ENCODE measurements around the gene C1orf159.

Gene C1orf159

DNA sequence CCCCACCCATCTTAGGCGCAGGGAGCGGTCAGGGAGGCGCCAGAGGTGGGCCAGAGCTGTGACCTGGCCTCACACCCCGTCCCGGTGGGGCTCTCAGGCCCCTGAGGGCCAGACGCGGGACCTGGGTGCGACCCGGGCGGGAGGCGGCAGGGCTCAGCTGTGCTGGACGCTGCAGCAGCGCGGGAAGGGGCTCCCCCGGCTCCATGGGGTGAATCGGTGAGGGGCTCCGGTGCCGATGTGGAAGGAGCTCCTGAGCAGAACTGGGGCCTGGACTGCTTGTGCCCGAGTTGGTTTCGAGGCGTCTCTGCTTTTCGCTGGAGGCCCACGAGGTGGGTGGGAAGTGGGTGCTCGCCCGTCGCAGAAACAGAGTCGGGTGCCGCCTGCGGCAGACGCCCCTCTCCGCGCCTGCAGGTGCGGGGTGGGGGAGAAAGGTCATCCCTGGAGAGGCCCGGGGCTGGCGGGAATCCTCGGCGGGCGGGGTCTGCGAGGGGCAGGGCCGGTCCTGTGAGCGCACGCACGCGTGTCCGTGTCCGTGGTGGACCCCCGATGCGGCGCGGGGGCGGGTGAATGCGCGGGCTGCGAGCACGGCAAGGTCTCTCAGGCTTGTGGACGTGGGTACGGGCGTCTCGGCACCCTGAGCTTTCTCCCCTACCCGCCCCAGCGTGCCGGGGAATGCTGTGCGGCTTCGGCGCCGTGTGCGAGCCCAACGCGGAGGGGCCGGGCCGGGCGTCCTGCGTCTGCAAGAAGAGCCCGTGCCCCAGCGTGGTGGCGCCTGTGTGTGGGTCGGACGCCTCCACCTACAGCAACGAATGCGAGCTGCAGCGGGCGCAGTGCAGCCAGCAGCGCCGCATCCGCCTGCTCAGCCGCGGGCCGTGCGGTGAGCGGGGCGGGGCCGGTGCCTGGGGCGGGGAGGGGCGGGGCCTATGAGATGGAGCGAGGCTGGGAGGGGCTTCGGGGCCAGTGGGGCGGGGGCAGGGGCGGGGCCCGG lies 75.6 kb downstream of the C1orf159 start:
- DNase-seq (ENCODE audit: low read depth in 2 of 2, low spot score in 1 of 2) = peak; percentile 55 to 61

DNA sequence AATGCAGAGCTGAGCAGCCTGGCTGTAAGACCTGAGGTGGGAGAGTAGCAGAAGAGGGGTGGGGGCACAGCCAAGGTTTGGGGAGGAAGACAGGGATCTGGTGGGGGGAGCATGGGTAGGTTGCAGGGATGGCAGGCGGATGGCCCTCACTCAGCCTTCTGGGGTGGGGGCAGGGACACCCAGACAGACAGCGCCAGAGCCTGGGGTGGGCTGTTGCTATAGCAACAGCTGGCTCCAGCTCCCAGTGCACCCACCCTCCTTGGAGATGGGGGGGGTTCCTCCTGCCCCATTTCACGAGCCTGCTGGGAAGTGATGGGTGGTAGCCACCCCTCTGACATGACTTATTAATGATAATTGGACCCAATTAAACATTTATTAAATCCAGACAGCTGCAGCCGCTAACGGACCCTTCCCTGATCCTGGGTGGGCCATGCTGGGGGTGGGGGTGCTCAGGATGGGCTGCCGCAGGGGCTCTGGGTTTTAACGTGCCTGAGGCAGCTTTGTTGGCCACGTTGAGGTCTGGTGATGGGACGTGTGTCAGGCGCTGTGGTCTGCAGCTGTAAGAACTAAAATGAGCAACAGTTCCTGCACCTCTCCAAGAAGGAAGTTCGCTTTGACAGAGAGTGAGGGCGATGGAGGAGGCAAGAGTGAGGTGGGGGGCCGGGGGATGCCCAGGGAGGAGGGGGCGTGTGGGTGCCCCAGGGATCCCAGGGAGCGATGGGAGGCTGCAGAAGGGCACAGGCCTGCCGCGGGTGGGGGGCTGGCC lies 76.6 kb downstream of the C1orf159 start:
- no peak for DNase-seq (ENCODE audit: low read depth in 2 of 2, low spot score in 1 of 2)

- DNase-seq (ENCODE audit: low read depth in 2 of 2, low spot score in 1 of 2) = no peak
Measured at GRCh38 chr1:1038694-1039093, 77.2 kb downstream of the C1orf159 start.

DNA sequence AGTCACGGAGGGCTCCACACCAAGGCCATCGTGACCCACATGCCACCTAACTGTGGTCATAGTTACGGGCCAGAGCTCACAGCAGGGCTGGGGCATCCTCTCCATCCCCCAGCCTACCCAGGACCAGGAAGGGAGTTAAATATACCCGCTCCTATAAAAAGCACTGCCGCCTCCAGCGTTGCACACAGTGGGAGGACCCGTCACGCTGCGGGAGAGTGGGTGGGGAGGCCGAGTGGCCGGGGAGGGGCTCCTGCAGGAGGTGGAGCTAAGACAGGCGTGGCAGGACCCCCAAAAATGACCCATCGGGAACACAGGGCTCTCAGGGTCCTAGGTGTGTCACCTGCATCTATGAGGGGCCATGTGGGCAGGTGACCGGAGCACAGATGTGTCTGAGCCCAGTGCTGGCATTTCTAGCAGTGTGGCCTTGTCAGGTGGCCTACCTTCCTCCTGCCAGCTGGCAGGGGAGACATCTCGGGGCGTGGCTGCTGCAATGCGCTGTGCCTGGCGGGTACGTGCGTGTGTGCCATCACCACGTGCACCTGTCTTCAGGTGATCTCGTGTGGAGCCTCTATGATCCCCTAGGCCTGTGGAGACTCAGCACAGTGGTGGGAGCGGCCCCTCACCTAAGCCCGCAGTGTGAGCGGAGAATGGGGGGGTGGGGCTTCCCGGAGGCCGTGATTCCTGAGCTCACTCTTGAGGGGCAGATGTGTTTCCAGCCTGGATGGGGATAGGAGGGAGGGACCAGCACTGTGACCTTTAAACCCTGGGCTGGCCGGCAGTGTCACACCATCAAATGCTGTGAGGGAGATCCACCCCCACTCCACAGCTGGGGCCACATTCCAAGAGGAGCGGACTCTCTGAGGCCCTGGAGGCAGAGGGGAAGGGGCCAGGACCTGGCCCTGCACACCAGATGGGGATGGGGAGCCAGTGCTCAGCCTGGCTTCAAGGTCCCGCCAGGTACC lies 78.2 kb downstream of the C1orf159 start:
- no peak for DNase-seq (ENCODE audit: low read depth in 2 of 2, low spot score in 1 of 2)

DNA sequence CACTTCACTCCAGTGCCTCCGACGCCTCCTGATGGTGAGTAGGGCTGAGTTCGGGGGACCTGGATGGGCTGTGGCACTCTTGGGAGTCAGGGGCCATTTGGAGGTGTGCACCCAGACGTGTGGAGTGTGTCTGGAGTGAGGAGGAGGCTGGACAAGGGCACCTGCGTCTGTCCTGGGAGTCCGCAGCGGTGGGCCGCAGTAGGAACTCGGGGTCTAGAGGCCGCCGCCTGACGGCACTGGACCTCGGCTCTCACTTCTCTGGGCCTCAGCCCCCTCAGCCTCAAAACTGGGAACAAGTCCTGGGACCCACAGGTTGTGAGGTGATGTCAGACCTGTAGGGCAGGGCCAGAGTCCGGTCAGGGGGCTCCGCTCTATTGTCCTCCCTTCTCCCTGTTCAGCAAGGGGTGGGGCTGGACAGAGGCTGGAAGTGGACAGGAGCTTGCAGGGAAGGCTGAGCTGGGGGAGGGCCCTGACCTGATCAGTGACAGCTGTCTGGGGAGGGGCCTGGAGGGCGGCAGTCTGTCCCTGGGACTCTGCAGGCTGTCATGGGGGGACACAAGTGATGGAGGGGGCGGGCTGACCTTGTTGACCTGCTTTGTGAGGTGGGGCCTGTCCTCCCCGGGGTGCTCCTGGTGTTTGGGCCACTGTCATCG lies 80.5 kb downstream of the C1orf159 start:
- DNase-seq (ENCODE audit: low read depth in 2 of 2, low spot score in 1 of 2) = no peak

DNA sequence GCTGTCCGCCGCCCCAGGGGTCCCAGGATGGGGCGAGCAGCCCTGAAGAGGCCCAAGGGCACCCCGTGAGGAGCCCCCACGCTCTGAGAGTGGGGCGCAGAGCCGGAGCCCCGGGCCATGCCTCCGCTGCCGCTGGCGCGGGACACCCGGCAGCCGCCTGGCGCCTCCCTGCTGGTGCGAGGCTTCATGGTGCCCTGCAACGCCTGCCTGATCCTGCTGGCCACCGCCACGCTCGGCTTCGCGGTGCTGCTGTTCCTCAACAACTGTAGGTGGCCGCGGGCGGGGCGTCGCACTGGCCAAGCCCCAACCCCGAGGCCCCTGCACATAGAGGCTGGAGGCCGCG lies 81.5 kb downstream of the C1orf159 start:
- no peak for DNase-seq (ENCODE audit: low read depth in 2 of 2, low spot score in 1 of 2)

- DNase-seq (ENCODE audit: low read depth in 2 of 2, low spot score in 1 of 2) = no peak
Measured at GRCh38 chr1:1033731-1034438, 82.0 kb downstream of the C1orf159 start.

- DNase-seq (ENCODE audit: low read depth in 2 of 2, low spot score in 1 of 2) = peak; percentile 47 to 72
Measured at GRCh38 chr1:1033009-1033587, 82.8 kb downstream of the C1orf159 start.

DNA sequence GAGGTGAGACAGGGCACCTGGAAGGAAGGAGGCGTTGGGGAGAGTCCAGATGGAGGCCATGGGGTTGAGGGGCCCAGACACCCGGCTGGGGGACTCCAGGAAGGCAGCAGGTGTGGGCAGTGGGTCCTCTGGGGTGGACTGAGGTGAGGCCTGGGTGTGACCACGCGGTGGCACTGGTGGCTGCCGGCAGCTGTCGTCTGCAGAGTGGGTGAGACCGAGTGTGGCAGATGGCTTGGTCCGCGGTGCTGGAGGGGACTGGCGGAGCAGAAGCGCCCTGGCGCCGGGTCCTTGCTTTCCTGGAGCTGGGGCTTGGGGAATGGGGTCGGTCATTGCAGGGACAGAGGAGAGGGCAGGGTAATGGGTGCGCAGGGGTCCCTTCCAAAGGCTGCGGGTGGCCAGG lies 83.5 kb downstream of the C1orf159 start:
- no peak for DNase-seq (ENCODE audit: low read depth in 2 of 2, low spot score in 1 of 2)

All from stimulated activated CD8-positive, alpha-beta memory T cell treated with anti-CD3 and anti-CD28 coated beads, Interleukin-4, amount 100 ng/mL, for 1 hour (primary cell).